Endothelial cell of umbilical vein (primary cell): ENCODE measurements around the gene ZFAND6. TPM values are rescaled to one million over a fixed set of nuclear protein-coding genes. Genes with fewer than 3 reads are reported as not detected.

Source experiments
- BruUV-seq: library from RNA; stranded (reverse); fragments of 400-500 nt; replicated peaks from 2 replicates; lab custom pipeline; 2021; lab: Mats Ljungman, UMichigan
- CTCF ChIA-PET: fragments of 300-600, 350-600 bp; sonication (Branson Sonifier 250); formaldehyde crosslinking; loops from one replicate; lab custom pipeline; 2021; ENCODE audit warnings: antibody characterized with exemption, inconsistent platforms; lab: Charles Lee
- POLR2A ChIA-PET: fragments of 300-600, 350-600 bp; sonication (Branson Sonifier 250); formaldehyde crosslinking; loops from one replicate; lab custom pipeline; 2021; ENCODE audit warnings: antibody characterized with exemption, inconsistent platforms; lab: Charles Lee
- DNase-seq: peaks from one replicate; pipeline ENCODE4 v3.0.0-alpha.2; 2011; ENCODE audit warnings: low read depth, low spot score
- FAIRE-seq: peaks from 2 replicates; lab custom pipeline; 2011; peaks lifted over from hg19 to GRCh38; lab: Jason Lieb, UNC
- H2AFZ ChIP-seq: 2 replicates; pipeline ENCODE4 v1.6.0; 2012; ENCODE audit warnings: low read depth, low read length, control low read depth, inconsistent platforms
- H3K27ac ChIP-seq: 2 replicates; pipeline ENCODE4 v1.5.1; 2011; ENCODE audit warnings: low read depth, mild to moderate bottlenecking, control low read depth, low read length, moderate library complexity; ENCODE audit not compliant: insufficient read depth
- H3K27me3 ChIP-seq, 2 experiments: 2 replicates each; pipeline versions ENCODE4 v1.6.0 to v1.6.1; 2011; ENCODE audit warnings: low read length in 2 of 2, mixed read lengths in 1 of 2; ENCODE audit not compliant: control insufficient read depth in 2 of 2, insufficient read depth in 2 of 2
- H3K36me3 ChIP-seq, 2 experiments: 2 replicates in 1 of 2; 3 replicates in 1 of 2; pipeline ENCODE4 v1.5.1; 2011; ENCODE audit warnings: low read length in 2 of 2, mild to moderate bottlenecking in 1 of 2, moderate library complexity in 1 of 2; ENCODE audit not compliant: control insufficient read depth in 2 of 2, insufficient read depth in 2 of 2; ENCODE audit errors: extremely low read depth in 1 of 2
- H3K4me1 ChIP-seq: 3 replicates; pipeline ENCODE4 v1.5.1; 2011; ENCODE audit warnings: mild to moderate bottlenecking, low read length; ENCODE audit not compliant: control insufficient read depth, insufficient read depth; ENCODE audit errors: extremely low read depth
- H3K4me2 ChIP-seq: 2 replicates; pipeline ENCODE4 v1.6.1; 2011; ENCODE audit warnings: low read length, control low read depth, mixed read lengths; ENCODE audit not compliant: insufficient read depth
- H3K4me3 ChIP-seq, 3 experiments: fragments of 200-600 bp in 1 of 3; sonication (generic), shearing (Covaris generic) in 1 of 3; replicated peaks in 1 of 3; 2 replicates each; pipeline ENCODE4 v1.5.1; 2011 to 2016; ENCODE audit warnings: control low read depth in 3 of 3, low read length in 3 of 3, mild to moderate bottlenecking in 2 of 3, inconsistent platforms in 1 of 3, low read depth in 1 of 3, moderate library complexity in 1 of 3; ENCODE audit not compliant: insufficient read depth in 1 of 3
- H3K79me2 ChIP-seq: 2 replicates; pipeline ENCODE4 v1.6.0; 2012; ENCODE audit warnings: low read length, inconsistent platforms; ENCODE audit not compliant: control insufficient read depth, insufficient read depth
- H3K9ac ChIP-seq: replicated peaks from 2 replicates; pipeline ENCODE3; 2011; ENCODE audit warnings: low read length, control low read depth; ENCODE audit not compliant: insufficient read depth; ENCODE audit errors: extremely low read depth
- H3K9me1 ChIP-seq: replicated peaks from 3 replicates; pipeline ENCODE4 v1.6.0; 2011; ENCODE audit warnings: mild to moderate bottlenecking, low read length; ENCODE audit not compliant: control insufficient read depth, insufficient read depth; ENCODE audit errors: extremely low read depth
- H3K9me3 ChIP-seq: replicated peaks from 2 replicates; pipeline ENCODE4 v1.5.1; 2012; ENCODE audit warnings: low read length, inconsistent platforms; ENCODE audit not compliant: control insufficient read depth, insufficient read depth
- H4K20me1 ChIP-seq: replicated peaks from 2 replicates; pipeline ENCODE3; 2011; ENCODE audit warnings: mild to moderate bottlenecking, low read length; ENCODE audit not compliant: control insufficient read depth, insufficient read depth; ENCODE audit errors: extremely low read depth
- EZH2 ChIP-seq: IDR thresholded peaks from 2 replicates; pipeline ENCODE4 v1.6.1; 2012; ENCODE audit warnings: borderline replicate concordance, low read depth, mild to moderate bottlenecking, moderate library complexity, low read length, inconsistent platforms; ENCODE audit not compliant: severe bottlenecking
- FOS ChIP-seq: IDR thresholded peaks from 2 replicates; pipeline ENCODE4 v1.6.1; 2011; ENCODE audit warnings: mild to moderate bottlenecking, low read length, moderate library complexity, borderline replicate concordance; ENCODE audit not compliant: insufficient read depth
- GATA2 ChIP-seq: IDR thresholded peaks from 2 replicates; pipeline ENCODE4 v1.7.0; 2011; ENCODE audit warnings: low read depth, mild to moderate bottlenecking, moderate library complexity, mixed read lengths, low read length; ENCODE audit not compliant: insufficient read length, insufficient read depth
- JUN ChIP-seq: IDR thresholded peaks from 2 replicates; pipeline ENCODE4 v1.6.1; 2011; ENCODE audit warnings: borderline replicate concordance, low read depth; ENCODE audit not compliant: insufficient read length, insufficient read depth
- MYC ChIP-seq: IDR thresholded peaks from one replicate; pipeline ENCODE4 v1.6.1; 2011; ENCODE audit warnings: mild to moderate bottlenecking, low read depth, low read length
- POLR2A ChIP-seq: IDR thresholded peaks from 2 replicates; pipeline ENCODE4 v1.6.1; 2012; ENCODE audit warnings: low read depth, mild to moderate bottlenecking, control low read depth, low read length
- POLR2AphosphoS5 ChIP-seq: IDR thresholded peaks from 2 replicates; pipeline ENCODE4 v1.6.1; 2012; ENCODE audit warnings: low read depth, mild to moderate bottlenecking, control low read depth, low read length, moderate library complexity; ENCODE audit not compliant: insufficient read depth
- dilution Hi-C: fragments of 300-500 bp; cut with MboI; formaldehyde crosslinking; loops from one replicate; pipeline ENCODE4 v1.15.0; 2019; ENCODE audit warnings: low sequenced_read_pairs; ENCODE audit not compliant: extremely low pct_ligation_motif_present
- intact Hi-C: fragments of 100-400 bp; cut with micrococcal nuclease; formaldehyde crosslinking; loops from one replicate; pipeline ENCODE4 v1.10.0; 2022
- polyA plus RNA-seq, 4 experiments: library from polyadenylated mRNA; depleted of rRNA in 3 of 4; stranded (reverse) in 3 of 4; unstranded in 1 of 4; fragments of >200 nt; gene quantifications; 2 replicates each; pipeline versions ENCODE4 v1.2.1 to v1.2.3, GENCODE V29; 2011 to 2012; ENCODE audit warnings: missing spikeins in 1 of 4
- total RNA-seq: library from RNA; stranded (reverse); gene quantifications from 2 replicates; pipeline ENCODE4 v1.2.3, GENCODE V29; 2021
- TF ChIP-seq, protein P1 (sequence below), 2 donors: IDR thresholded peaks; 1 replicate in 1 of 2; 2 replicates in 1 of 2; pipeline ENCODE4 v1.5.1; 2011; ENCODE audit warnings: low read length in 2 of 2, mild to moderate bottlenecking in 2 of 2, moderate library complexity in 2 of 2, control low read depth in 1 of 2, inconsistent platforms in 1 of 2, low read depth in 1 of 2; ENCODE audit not compliant: insufficient read depth in 1 of 2; ENCODE audit errors: extremely low read depth in 1 of 2
- TF ChIP-seq, protein P2 (sequence below): IDR thresholded peaks from 2 replicates; pipeline ENCODE4 v1.6.1; 2011; ENCODE audit not compliant: insufficient read depth, insufficient read length

Gene ZFAND6
- total and polyA plus RNA-seq, 2 donors (not counting 3 experiments of a cell fraction or from before 2014, with no cell fraction given), result 50.3 to 97.9 TPM

DNA sequence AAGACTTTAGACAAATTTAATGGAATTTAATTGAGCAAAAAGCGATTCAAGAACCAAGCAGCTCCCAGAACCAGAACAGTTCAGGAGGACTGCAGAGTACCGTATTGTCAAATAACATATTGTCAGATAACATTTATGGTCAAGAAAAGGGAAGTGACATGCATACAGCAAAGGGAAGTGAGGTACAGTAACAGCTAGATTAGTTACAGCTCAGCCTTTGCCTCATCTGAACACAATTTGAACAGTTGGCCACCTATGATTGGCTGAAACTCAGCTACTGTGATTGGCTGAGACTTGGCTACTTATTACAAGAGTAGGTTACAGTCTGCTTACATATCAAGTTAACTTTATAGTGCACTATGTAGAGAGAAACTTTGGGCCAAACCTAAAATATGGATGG is 21.9 kb downstream of the ZFAND6 start:
- H2AFZ ChIP-seq, result no peak overlapping the region
- H3K9me3 ChIP-seq, result no peaks in the 10 kb centered on the region
- peaks cover 65% of the 10 kb centered on the region for H3K79me2 ChIP-seq
- peaks cover 0 to 2% of the 10 kb centered on the region in 2 experiments for H3K36me3 ChIP-seq
- H3K4me1 ChIP-seq, result no peaks in the 10 kb centered on the region
- H3K4me3 ChIP-seq, result no peak overlapping the region
- TF ChIP-seq JUN, result no peak
- no peak for TF ChIP-seq GATA2
- no peak for TF ChIP-seq POLR2AphosphoS5
- no peak for TF ChIP-seq FOS
- DNase-seq (no peak), FAIRE-seq (no peak)
- no TSS peak for BruUV-seq
- intact Hi-C loops, result no loop called here
- H3K4me2 ChIP-seq, result no peak overlapping the region
- no peaks in the 10 kb centered on the region for H3K27me3 ChIP-seq
- ChIA-PET CTCF (interaction anchor here (1.2 to 1.9 kb wide), 2 partner anchors 9 to 22 kb away, joined by 4 to 10 read pairs; no protein-coding TSS in a partner anchor), POLR2A (no interaction called here)
- H3K9me1 ChIP-seq, result no peaks in the 10 kb centered on the region
- no peak overlapping the region for H3K9ac ChIP-seq
- dilution Hi-C loops, result no loop called here
- H4K20me1 ChIP-seq, result peaks cover 7% of the 10 kb centered on the region
- H3K27ac ChIP-seq, result no peak overlapping the region

DNA sequence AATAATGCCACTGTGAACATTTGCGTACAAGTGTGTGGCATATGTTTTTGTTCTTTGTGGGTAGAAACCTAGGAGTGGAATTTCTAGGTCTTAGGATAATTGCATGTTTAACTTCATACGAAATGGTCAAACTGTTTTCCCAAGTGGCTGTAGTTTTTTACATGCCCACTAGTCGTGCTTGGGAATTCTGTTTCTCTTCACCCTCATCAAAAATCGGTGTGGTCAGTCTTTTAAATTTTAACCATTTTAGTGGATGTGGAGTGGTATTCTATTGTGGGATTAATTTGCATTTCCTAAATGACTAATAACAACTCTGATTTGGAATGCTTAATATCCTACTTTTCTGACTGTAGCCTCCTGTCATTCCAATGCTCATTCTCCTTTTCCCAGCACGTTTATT is 27.6 kb downstream of the ZFAND6 start:
- DNase-seq, result no peak
- no TSS peak for BruUV-seq
- FAIRE-seq, result no peak
- no peak overlapping the region for H3K4me2 ChIP-seq
- TF ChIP-seq POLR2AphosphoS5 (no peak), JUN (no peak), MYC (no peak), GATA2 (no peak), FOS (no peak), POLR2A (no peak), EZH2 (no peak)
- TF ChIP-seq, protein P1, sequence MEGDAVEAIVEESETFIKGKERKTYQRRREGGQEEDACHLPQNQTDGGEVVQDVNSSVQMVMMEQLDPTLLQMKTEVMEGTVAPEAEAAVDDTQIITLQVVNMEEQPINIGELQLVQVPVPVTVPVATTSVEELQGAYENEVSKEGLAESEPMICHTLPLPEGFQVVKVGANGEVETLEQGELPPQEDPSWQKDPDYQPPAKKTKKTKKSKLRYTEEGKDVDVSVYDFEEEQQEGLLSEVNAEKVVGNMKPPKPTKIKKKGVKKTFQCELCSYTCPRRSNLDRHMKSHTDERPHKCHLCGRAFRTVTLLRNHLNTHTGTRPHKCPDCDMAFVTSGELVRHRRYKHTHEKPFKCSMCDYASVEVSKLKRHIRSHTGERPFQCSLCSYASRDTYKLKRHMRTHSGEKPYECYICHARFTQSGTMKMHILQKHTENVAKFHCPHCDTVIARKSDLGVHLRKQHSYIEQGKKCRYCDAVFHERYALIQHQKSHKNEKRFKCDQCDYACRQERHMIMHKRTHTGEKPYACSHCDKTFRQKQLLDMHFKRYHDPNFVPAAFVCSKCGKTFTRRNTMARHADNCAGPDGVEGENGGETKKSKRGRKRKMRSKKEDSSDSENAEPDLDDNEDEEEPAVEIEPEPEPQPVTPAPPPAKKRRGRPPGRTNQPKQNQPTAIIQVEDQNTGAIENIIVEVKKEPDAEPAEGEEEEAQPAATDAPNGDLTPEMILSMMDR (IDR thresholded peaks at IDR 0.05; ENCODE audit: extremely low read depth in 1 of 2, insufficient read depth in 1 of 2, low read depth in 1 of 2, low read length in 2 of 2), result no peak
- TF ChIP-seq, protein P2, sequence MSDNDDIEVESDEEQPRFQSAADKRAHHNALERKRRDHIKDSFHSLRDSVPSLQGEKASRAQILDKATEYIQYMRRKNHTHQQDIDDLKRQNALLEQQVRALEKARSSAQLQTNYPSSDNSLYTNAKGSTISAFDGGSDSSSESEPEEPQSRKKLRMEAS, result no peak
- H3K9ac ChIP-seq, result no peak overlapping the region
- ChIA-PET POLR2A (no interaction called here), CTCF (interaction anchor here (1.0 kb wide), 1 partner anchor 223 kb away, joined by 3 read pairs; no protein-coding TSS in a partner anchor)
- H3K79me2 ChIP-seq, result peaks cover 77% of the 10 kb centered on the region
- no peak overlapping the region for H2AFZ ChIP-seq
- no peak overlapping the region for H3K27ac ChIP-seq
- intact Hi-C loops, result no loop called here
- H3K9me3 ChIP-seq, result no peaks in the 10 kb centered on the region
- H3K4me3 ChIP-seq, result no peak overlapping the region
- H3K36me3 ChIP-seq, result no peaks in the 10 kb centered on the region
- no peaks in the 10 kb centered on the region for H3K27me3 ChIP-seq
- H4K20me1 ChIP-seq, result peaks cover 8% of the 10 kb centered on the region
- dilution Hi-C loops, result no loop called here
- no peaks in the 10 kb centered on the region for H3K9me1 ChIP-seq
- no peaks in the 10 kb centered on the region for H3K4me1 ChIP-seq
